ENCODE results near the gene AMPD2. TPM values are rescaled to one million over a fixed set of nuclear protein-coding genes. Genes with fewer than 3 reads are reported as not detected.

The AMPD2 gene
- total and polyA plus RNA-seq, 2 donors from 2014 or later, result 21.1 to 55.3 TPM

DNA sequence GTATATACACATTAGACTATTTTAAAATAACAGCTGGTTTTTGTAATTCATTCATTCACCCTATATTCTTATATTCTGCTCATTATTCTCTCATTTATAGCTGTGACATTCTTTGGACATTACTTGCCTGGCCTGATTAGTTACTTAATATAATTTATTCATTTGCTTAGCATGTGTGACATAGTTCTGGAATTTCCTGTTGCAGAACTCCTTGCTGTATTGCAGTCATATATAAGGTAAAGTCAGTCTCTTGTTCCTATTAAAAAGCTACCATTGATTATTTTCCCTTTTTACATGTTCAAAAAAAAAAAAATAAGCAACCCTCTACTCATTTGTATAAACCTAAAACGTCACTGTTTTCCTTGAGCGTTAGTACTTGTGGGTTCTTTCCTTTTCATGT lies 24.1 kb upstream of the AMPD2 start:
- Histone ChIP-seq H3K9me3 (ENCODE audit: control insufficient read depth in 2 of 3, insufficient read depth in 1 of 3, low read length in 3 of 3) (no peaks in the 10 kb centered on the region), H3K4me3 (ENCODE audit: low read length in 3 of 3) (no peak overlapping the region), H3K36me3 (ENCODE audit: control insufficient read depth in 2 of 3, insufficient read depth in 3 of 3, low read length in 3 of 3) (peaks cover 0 to 12% (median 9%) of the 10 kb centered on the region in 3 donors), H3K9ac (ENCODE audit: low read length in 3 of 3) (peak overlapping the region in 2 of 3 donors; percentile 0 to 1), H3K27ac (ENCODE audit: low read depth in 2 of 2, low read length in 2 of 2) (peak overlapping the region; percentile 4 to 57), H3K4me1 (ENCODE audit: control insufficient read depth in 2 of 3, insufficient read depth in 2 of 3, low read depth in 1 of 3, low read length in 3 of 3) (peaks cover 0 to 5% (median 4%) of the 10 kb centered on the region in 3 donors), H3K27me3 (ENCODE audit: control insufficient read depth, insufficient read depth, low read length) (no peaks in the 10 kb centered on the region)
- FAIRE-seq (no peak), DNase-seq (peak in 2 of 5 donors; percentile 66 to 69)
- intact Hi-C loops (cut with DNase I), result no loop called here
- TF ChIP-seq, protein P1, sequence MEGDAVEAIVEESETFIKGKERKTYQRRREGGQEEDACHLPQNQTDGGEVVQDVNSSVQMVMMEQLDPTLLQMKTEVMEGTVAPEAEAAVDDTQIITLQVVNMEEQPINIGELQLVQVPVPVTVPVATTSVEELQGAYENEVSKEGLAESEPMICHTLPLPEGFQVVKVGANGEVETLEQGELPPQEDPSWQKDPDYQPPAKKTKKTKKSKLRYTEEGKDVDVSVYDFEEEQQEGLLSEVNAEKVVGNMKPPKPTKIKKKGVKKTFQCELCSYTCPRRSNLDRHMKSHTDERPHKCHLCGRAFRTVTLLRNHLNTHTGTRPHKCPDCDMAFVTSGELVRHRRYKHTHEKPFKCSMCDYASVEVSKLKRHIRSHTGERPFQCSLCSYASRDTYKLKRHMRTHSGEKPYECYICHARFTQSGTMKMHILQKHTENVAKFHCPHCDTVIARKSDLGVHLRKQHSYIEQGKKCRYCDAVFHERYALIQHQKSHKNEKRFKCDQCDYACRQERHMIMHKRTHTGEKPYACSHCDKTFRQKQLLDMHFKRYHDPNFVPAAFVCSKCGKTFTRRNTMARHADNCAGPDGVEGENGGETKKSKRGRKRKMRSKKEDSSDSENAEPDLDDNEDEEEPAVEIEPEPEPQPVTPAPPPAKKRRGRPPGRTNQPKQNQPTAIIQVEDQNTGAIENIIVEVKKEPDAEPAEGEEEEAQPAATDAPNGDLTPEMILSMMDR (IDR thresholded peaks at IDR 0.05; ENCODE audit: borderline replicate concordance, extremely low read depth, insufficient read depth), result no peak

DNA sequence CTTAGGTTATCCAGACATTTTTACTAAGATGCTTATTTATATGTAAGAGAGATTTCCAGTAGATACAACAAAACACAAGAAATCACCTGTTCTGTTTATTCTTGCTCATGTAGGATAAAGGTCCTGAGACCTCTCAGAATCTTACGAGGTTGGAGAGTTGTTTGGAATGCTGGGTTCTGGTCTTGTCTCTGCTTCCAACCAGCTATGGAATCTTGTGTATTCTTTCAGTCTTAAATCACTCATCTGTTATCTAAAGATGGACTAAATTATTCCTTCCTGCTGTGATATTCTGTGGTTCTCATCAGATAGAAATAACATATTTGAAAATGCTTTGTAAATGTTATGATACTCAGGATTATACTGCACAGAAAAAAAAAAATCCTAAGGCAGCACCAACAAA lies 21.5 kb upstream of the AMPD2 start:
- H3K4me1 ChIP-seq (ENCODE audit: control insufficient read depth in 2 of 3, insufficient read depth in 2 of 3, low read depth in 1 of 3, low read length in 3 of 3), result peaks cover 0 to 5% (median 2%) of the 10 kb centered on the region in 3 donors
- TF ChIP-seq, protein P1 (IDR thresholded peaks at IDR 0.05; ENCODE audit: borderline replicate concordance, extremely low read depth, insufficient read depth), result no peak
- H3K27me3 ChIP-seq (ENCODE audit: control insufficient read depth, insufficient read depth, low read length), result no peaks in the 10 kb centered on the region
- peaks cover 0 to 6% (median 4%) of the 10 kb centered on the region in 3 donors for H3K36me3 ChIP-seq (ENCODE audit: control insufficient read depth in 2 of 3, insufficient read depth in 3 of 3, low read length in 3 of 3)
- H3K9ac ChIP-seq (ENCODE audit: low read length in 3 of 3), result no peak overlapping the region
- no peak overlapping the region for H3K27ac ChIP-seq (ENCODE audit: low read depth in 2 of 2, low read length in 2 of 2)
- DNase-seq, result no peak
- no peak for FAIRE-seq
- H3K9me3 ChIP-seq (ENCODE audit: control insufficient read depth in 2 of 3, insufficient read depth in 1 of 3, low read length in 3 of 3), result no peaks in the 10 kb centered on the region
- intact Hi-C loops (cut with DNase I), result no loop called here
- H3K4me3 ChIP-seq (ENCODE audit: low read length in 3 of 3), result no peak overlapping the region

DNA sequence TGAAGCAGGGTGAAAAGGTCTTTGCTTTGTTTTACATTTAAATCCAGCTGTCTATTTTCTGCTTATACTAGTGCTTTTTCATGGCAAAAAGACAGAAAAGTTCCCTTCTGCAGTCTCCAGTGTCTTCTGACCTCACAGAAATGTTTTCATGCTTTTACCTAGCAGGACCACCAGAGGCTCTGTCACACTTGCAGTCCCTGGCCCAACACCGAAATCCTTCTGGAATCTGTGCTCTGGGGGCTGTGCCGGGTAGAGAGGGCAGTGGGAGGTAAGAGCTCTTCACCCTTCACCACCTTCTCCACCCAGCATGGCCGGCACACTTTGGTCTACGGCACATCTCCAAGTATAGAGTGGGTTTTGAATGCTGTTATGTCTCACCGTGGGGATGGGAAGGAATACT lies 21.0 kb upstream of the AMPD2 start:
- FAIRE-seq, result no peak
- H3K27ac ChIP-seq (ENCODE audit: low read depth in 2 of 2, low read length in 2 of 2), result no peak overlapping the region

More for the DNA sequence above, 21.0 kb upstream of the AMPD2 start:
- H3K4me1 ChIP-seq (ENCODE audit: control insufficient read depth in 2 of 3, insufficient read depth in 2 of 3, low read depth in 1 of 3, low read length in 3 of 3), result peaks cover 0 to 5% (median 0%) of the 10 kb centered on the region in 3 donors
- H3K27me3 ChIP-seq (ENCODE audit: control insufficient read depth, insufficient read depth, low read length), result no peaks in the 10 kb centered on the region
- H3K9me3 ChIP-seq (ENCODE audit: control insufficient read depth in 2 of 3, insufficient read depth in 1 of 3, low read length in 3 of 3), result no peaks in the 10 kb centered on the region
- H3K4me3 ChIP-seq (ENCODE audit: low read length in 3 of 3), result no peak overlapping the region
- H3K9ac ChIP-seq (ENCODE audit: low read length in 3 of 3), result no peak overlapping the region
- TF ChIP-seq, protein P1 (IDR thresholded peaks at IDR 0.05; ENCODE audit: borderline replicate concordance, extremely low read depth, insufficient read depth), result no peak
- DNase-seq, result peak in 3 of 5 donors; percentile 24 to 72 (median 51)
- peaks cover 0 to 4% (median 0%) of the 10 kb centered on the region in 3 donors for H3K36me3 ChIP-seq (ENCODE audit: control insufficient read depth in 2 of 3, insufficient read depth in 3 of 3, low read length in 3 of 3)
- intact Hi-C loops (cut with DNase I), result no loop called here
